BLaER1 (cell line): ENCODE data around the gene LCN12.

Source experiments
- H3K27ac ChIP-seq: shearing (Covaris generic); formaldehyde crosslinking; 2 replicates; pipeline ENCODE4 v1.8.1; 2022
- H3K27me3 ChIP-seq: shearing (Covaris generic); formaldehyde crosslinking; 2 replicates; pipeline ENCODE4 v1.8.1; 2022
- H3K36me3 ChIP-seq: shearing (Covaris generic); formaldehyde crosslinking; 2 replicates; pipeline ENCODE4 v1.8.1; 2022
- H3K4me1 ChIP-seq: shearing (Covaris generic); formaldehyde crosslinking; 2 replicates; pipeline ENCODE4 v1.8.1; 2022
- H3K4me2 ChIP-seq: shearing (Covaris generic); formaldehyde crosslinking; 2 replicates; pipeline ENCODE4 v1.8.1; 2022
- H3K4me3 ChIP-seq: shearing (Covaris generic); formaldehyde crosslinking; 2 replicates; pipeline ENCODE4 v1.8.1; 2022
- H3K9ac ChIP-seq: shearing (Covaris generic); formaldehyde crosslinking; 2 replicates; pipeline ENCODE4 v1.8.1; 2022
- H3K9me3 ChIP-seq: shearing (Covaris generic); formaldehyde crosslinking; 2 replicates; pipeline ENCODE4 v1.8.1; 2022
- H4K20me1 ChIP-seq: shearing (Covaris generic); formaldehyde crosslinking; 2 replicates; pipeline ENCODE4 v1.8.1; 2022
- Cebpa-rat ChIP-seq: shearing (Covaris generic); IDR thresholded peaks from 2 replicates; pipeline ENCODE4 v1.8.1; 2022

Gene LCN12, protein sequence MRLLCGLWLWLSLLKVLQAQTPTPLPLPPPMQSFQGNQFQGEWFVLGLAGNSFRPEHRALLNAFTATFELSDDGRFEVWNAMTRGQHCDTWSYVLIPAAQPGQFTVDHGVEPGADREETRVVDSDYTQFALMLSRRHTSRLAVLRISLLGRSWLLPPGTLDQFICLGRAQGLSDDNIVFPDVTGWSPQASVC

GRCh38 chr9:136951541-136952320, at the start of gene LCN12:
TSS of gene LCN12 (plus strand) at chr9:136952273. CDS start at chr9:136952328, 55 bp downstream.
- H3K27ac ChIP-seq, result 0 out of 2 replicates have a peak within 1 kb of the TSS, but pooled peaks have one; percentile 9
- H3K9ac ChIP-seq, result no peak within 1 kb of the TSS
- H3K27me3 ChIP-seq, result no peaks in the 10 kb centered on the region
- H3K9me3 ChIP-seq, result no peaks in the 10 kb centered on the region
- H3K4me2 ChIP-seq, result no peak within 1 kb of the TSS
- no peak within 1 kb of the TSS for H3K4me3 ChIP-seq
- no peaks in the 10 kb centered on the region for H4K20me1 ChIP-seq
- H3K36me3 ChIP-seq, result no peaks in the 10 kb centered on the region
- TF ChIP-seq Cebpa-rat, result no peak
- peaks cover 30% of the 10 kb centered on the region for H3K4me1 ChIP-seq

GRCh38 chr9:136903041-136903554, 49.0 kb upstream of the LCN12 start:
- no peak overlapping the region for H3K4me2 ChIP-seq
- H3K9me3 ChIP-seq, result no peaks in the 10 kb centered on the region; the same call in 1 of the 2 replicates
- TF ChIP-seq Cebpa-rat, result no peak
- H3K27me3 ChIP-seq, result no peaks in the 10 kb centered on the region
- no peak overlapping the region for H3K9ac ChIP-seq
- no peak overlapping the region for H3K4me3 ChIP-seq
- peaks cover 100% of the 10 kb centered on the region for H3K36me3 ChIP-seq
- H3K27ac ChIP-seq, result no peak overlapping the region
- peaks cover 39% of the 10 kb centered on the region for H3K4me1 ChIP-seq
- H4K20me1 ChIP-seq, result peaks cover 82% of the 10 kb centered on the region

DNA sequence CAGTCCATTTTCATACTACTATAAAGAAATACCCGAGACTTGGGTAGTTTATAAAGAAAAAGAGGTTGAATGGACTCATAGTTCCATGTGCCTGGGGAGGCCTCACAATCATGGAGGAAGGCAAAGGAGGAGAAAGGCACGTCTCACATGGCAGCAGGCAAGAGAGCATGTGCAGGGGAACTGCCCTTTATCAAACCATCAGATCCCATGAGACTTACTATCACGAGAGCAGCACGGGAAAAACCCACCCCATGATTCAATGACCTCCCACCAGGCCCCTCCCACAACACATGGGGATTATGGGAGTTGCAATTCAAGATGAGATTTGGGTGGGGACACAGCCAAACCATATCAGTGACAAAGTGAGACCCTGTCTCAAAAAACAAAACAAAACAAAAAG, 45.8 kb upstream of the LCN12 start:
- Histone ChIP-seq H3K36me3 (peaks cover 100% of the 10 kb centered on the region), H3K27ac (no peak overlapping the region), H3K4me1 (peaks cover 32% of the 10 kb centered on the region), H3K27me3 (no peaks in the 10 kb centered on the region), H3K9ac (no peak overlapping the region), H3K9me3 (no peaks in the 10 kb centered on the region; the same call in 1 of the 2 replicates), H4K20me1 (peaks cover 75% of the 10 kb centered on the region), H3K4me2 (no peak overlapping the region), H3K4me3 (no peak overlapping the region)
- TF ChIP-seq Cebpa-rat, result no peak

- Histone ChIP-seq H3K9ac (no peak overlapping the region), H3K9me3 (no peaks in the 10 kb centered on the region; the same call in 1 of the 2 replicates), H3K27me3 (no peaks in the 10 kb centered on the region), H3K4me3 (no peak overlapping the region), H3K36me3 (peaks cover 100% of the 10 kb centered on the region), H3K4me2 (no peak overlapping the region), H3K27ac (no peak overlapping the region), H4K20me1 (peaks cover 72% of the 10 kb centered on the region), H3K4me1 (peaks cover 22% of the 10 kb centered on the region)
- no peak for TF ChIP-seq Cebpa-rat
Measured at GRCh38 chr9:136907011-136907914, 44.8 kb upstream of the LCN12 start.

DNA sequence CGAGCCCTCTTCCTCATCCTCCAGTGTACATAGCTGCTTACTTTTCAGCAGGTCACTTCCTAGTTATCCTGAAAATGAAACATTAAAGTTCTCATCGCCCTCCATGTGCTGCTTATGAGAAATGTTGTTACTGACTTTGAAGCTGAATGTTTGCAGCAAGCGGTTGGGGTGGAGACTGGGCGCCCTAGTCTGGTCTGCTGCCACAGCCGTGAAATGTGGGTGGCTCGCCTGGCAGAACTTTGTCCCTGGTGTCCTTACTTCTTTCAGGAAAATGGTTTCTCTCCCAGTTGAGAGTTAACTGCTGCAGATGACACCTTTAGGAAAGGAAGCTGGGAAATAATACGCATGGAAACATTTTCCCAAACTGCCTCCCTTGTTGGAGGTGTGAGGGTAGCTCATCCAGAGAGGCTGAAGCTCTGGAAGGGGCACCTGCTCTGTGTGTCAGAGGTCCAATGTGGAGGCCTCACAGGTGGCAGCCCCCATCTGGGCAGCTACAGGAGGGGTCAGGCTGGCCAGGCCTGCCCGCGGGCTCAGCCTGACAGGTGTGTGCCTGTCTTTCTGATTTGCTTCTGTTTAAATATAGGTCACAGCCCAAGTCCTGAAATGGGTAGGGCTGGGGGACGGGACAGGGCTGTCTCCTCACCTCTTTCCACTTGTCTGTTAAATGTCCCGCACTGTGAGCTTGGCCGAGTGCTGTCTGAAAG, 41.7 kb upstream of the LCN12 start:
- no peak for TF ChIP-seq Cebpa-rat
- H3K36me3 ChIP-seq, result peaks cover 100% of the 10 kb centered on the region

GRCh38 chr9:136910901-136911245, 41.2 kb upstream of the LCN12 start:
- Histone ChIP-seq H3K36me3 (peaks cover 100% of the 10 kb centered on the region), H4K20me1 (peaks cover 72% of the 10 kb centered on the region)

More for the DNA sequence above, 41.7 kb upstream of the LCN12 start:
- Histone ChIP-seq H3K4me1 (peaks cover 10% of the 10 kb centered on the region; the same call in 1 of the 2 replicates), H3K4me2 (no peak overlapping the region), H3K27ac (no peak overlapping the region), H3K9ac (no peak overlapping the region), H3K27me3 (no peaks in the 10 kb centered on the region), H3K4me3 (no peak overlapping the region), H3K9me3 (no peaks in the 10 kb centered on the region; the same call in 1 of the 2 replicates), H4K20me1 (peaks cover 68% of the 10 kb centered on the region)

GRCh38 chr9:136913701-136914438, 38.2 kb upstream of the LCN12 start:
- Histone ChIP-seq H3K4me1 (no peaks in the 10 kb centered on the region), H3K4me2 (no peak overlapping the region), H3K4me3 (no peak overlapping the region), H3K36me3 (peaks cover 100% of the 10 kb centered on the region), H4K20me1 (peaks cover 73% of the 10 kb centered on the region), H3K9ac (0 out of 2 replicates have a peak overlapping the region, but pooled peaks have one; percentile 2), H3K27me3 (no peaks in the 10 kb centered on the region), H3K9me3 (no peaks in the 10 kb centered on the region), H3K27ac (no peak overlapping the region)
- TF ChIP-seq Cebpa-rat, result no peak

More at GRCh38 chr9:136910901-136911245, 41.2 kb upstream of the LCN12 start:
- H3K27ac ChIP-seq, result no peak overlapping the region
- peaks cover 5% of the 10 kb centered on the region; the same call in 1 of the 2 replicates for H3K4me1 ChIP-seq
- no peaks in the 10 kb centered on the region for H3K27me3 ChIP-seq
- H3K9me3 ChIP-seq, result no peaks in the 10 kb centered on the region; the same call in 1 of the 2 replicates
- TF ChIP-seq Cebpa-rat, result no peak
- no peak overlapping the region for H3K9ac ChIP-seq
- no peak overlapping the region for H3K4me3 ChIP-seq
- H3K4me2 ChIP-seq, result no peak overlapping the region

- Histone ChIP-seq H3K27me3 (no peaks in the 10 kb centered on the region), H3K4me1 (no peaks in the 10 kb centered on the region), H3K9ac (no peak overlapping the region), H3K27ac (no peak overlapping the region), H3K4me2 (no peak overlapping the region), H3K9me3 (no peaks in the 10 kb centered on the region), H3K36me3 (peaks cover 100% of the 10 kb centered on the region), H3K4me3 (no peak overlapping the region), H4K20me1 (peaks cover 54% of the 10 kb centered on the region)
- TF ChIP-seq Cebpa-rat, result no peak
Measured at GRCh38 chr9:136915632-136916329, 36.3 kb upstream of the LCN12 start.
